Suprapubic skin (tissue), 3 donors: ENCODE measurements around the gene SLC39A5.

Source experiments
- CTCF ChIP-seq, 2 donors: fragments of 200-600 bp in 1 of 2; fragments of 450-650 bp in 1 of 2; sonication (generic) in 1 of 2; IDR thresholded peaks; one replicate each; pipeline ENCODE4 v1.5.1; 2016 to 2019; ENCODE audit warnings: antibody characterized with exemption in 2 of 2, mild to moderate bottlenecking in 1 of 2, moderate library complexity in 1 of 2
- POLR2AphosphoS5 ChIP-seq, 3 donors: sonication (generic); formaldehyde crosslinking; IDR thresholded peaks; one replicate each; pipeline ENCODE4 v1.6.1; 2017; ENCODE audit warnings: antibody characterized with exemption in 3 of 3

GRCh38 chr12:56186957-56187356, 42.9 kb upstream of the SLC39A5 start:
- TF ChIP-seq CTCF (IDR thresholded peaks at IDR 0.05) = no peak
- TF ChIP-seq POLR2AphosphoS5 (IDR thresholded peaks at IDR 0.05) = no peak
